Smooth muscle cell (in vitro differentiated cells): Measurements from ENCODE around the gene DCHS2. TPM values are rescaled to one million over a fixed set of nuclear protein-coding genes. Genes with fewer than 3 reads are reported as not detected.
A peak's percentile ranks its signal among the peaks of the same experiment; 100 is the strongest.

Experiments
- DNase-seq: peaks from one replicate; lab custom pipeline; 2025; ENCODE audit not compliant: unreplicated experiment; lab: John Stamatoyannopoulos, UW
- H2AFZ ChIP-seq: fragments of 200-600 bp; sonication (generic); 2 replicates; pipeline ENCODE4 v1.6.0; 2016; ENCODE audit warnings: antibody characterized with exemption, low read depth, mild to moderate bottlenecking
- H3F3A ChIP-seq: fragments of 200-600 bp; sonication (generic); 2 replicates; pipeline ENCODE4 v1.6.0; 2017; ENCODE audit warnings: antibody characterized with exemption, low read depth
- H3K27ac ChIP-seq: fragments of 200-600 bp; sonication (generic); 2 replicates; pipeline ENCODE4 v1.5.1; 2016; ENCODE audit warnings: low read depth, mild to moderate bottlenecking
- H3K27me3 ChIP-seq: fragments of 200-600 bp; sonication (generic); 2 replicates; pipeline ENCODE4 v1.6.1; 2016; ENCODE audit warnings: low read depth, mild to moderate bottlenecking
- H3K36me3 ChIP-seq: fragments of 200-600 bp; sonication (generic); 2 replicates; pipeline ENCODE4 v1.5.1; 2016; ENCODE audit warnings: low read depth
- H3K4me1 ChIP-seq: fragments of 200-600 bp; sonication (generic); 2 replicates; pipeline ENCODE4 v1.5.1; 2016; ENCODE audit warnings: low read depth
- H3K4me2 ChIP-seq: fragments of 200-600 bp; sonication (generic); 2 replicates; pipeline ENCODE4 v1.6.0; 2016; ENCODE audit warnings: mild to moderate bottlenecking
- H3K4me3 ChIP-seq: fragments of 200-600 bp; sonication (generic); 2 replicates; pipeline ENCODE4 v1.5.1; 2016; ENCODE audit warnings: mild to moderate bottlenecking
- H3K79me2 ChIP-seq: fragments of 200-600 bp; sonication (generic); 2 replicates; pipeline ENCODE4 v1.6.0; 2016; ENCODE audit warnings: low read depth, mild to moderate bottlenecking
- H3K9ac ChIP-seq: fragments of 200-600 bp; sonication (generic); 2 replicates; pipeline ENCODE4 v1.6.0; 2016; ENCODE audit warnings: low read depth
- H3K9me3 ChIP-seq: fragments of 200-600 bp; sonication (generic); replicated peaks from 2 replicates; pipeline ENCODE4 v1.5.1; 2016; ENCODE audit warnings: low read depth
- H4K20me1 ChIP-seq: fragments of 200-600 bp; sonication (generic); 2 replicates; pipeline ENCODE4 v1.6.0; 2016; ENCODE audit warnings: low read depth
- CTCF ChIP-seq: fragments of 200-600 bp; sonication (generic); IDR thresholded peaks from 2 replicates; pipeline ENCODE4 v1.5.1; 2017; ENCODE audit warnings: borderline replicate concordance, mild to moderate bottlenecking, antibody characterized with exemption; ENCODE audit not compliant: insufficient read depth, poor library complexity, severe bottlenecking
- WGBS: methylation state at CpG from one replicate; pipeline ENCODE4 v1.1.7; 2016; ENCODE audit warnings: low lambda C conversion rate; 5-methylcytosine and 5-hydroxymethylcytosine counted together
- polyA plus RNA-seq: library from polyadenylated mRNA; unstranded; fragments of >200 nt; fragmentation: Nextera tagmentation; extraction: Ambion mirVana; gene quantifications from 2 replicates; pipeline ENCODE4 v1.2.1, GENCODE V29; 2016
- total RNA-seq: library from RNA; depleted of rRNA; stranded (reverse); fragments of >200 nt; gene quantifications from 2 replicates; pipeline ENCODE4 v1.2.3, GENCODE V29; 2014

The DCHS2 gene
- 0.45 and 5.1 TPM in 2 replicates for total RNA-seq
- 0.91 and 1.3 TPM in 2 replicates for polyA plus RNA-seq

- H3K9me3 ChIP-seq: no peaks in the 10 kb centered on the region
- no peaks in the 10 kb centered on the region for H3F3A ChIP-seq
- H4K20me1 ChIP-seq: no peaks in the 10 kb centered on the region
- no peak for DNase-seq
- TF ChIP-seq CTCF: no peak
- no peaks in the 10 kb centered on the region for H3K4me1 ChIP-seq
- peaks cover 96% of the 10 kb centered on the region for H3K27me3 ChIP-seq
- peak within 1 kb of the TSS; percentile 88 for H3K4me2 ChIP-seq
- H3K36me3 ChIP-seq: no peaks in the 10 kb centered on the region
- H2AFZ ChIP-seq: peak within 1 kb of the TSS; percentile 86
- 2% methylated on average over 25 of the region's 53 CpGs for WGBS
- H3K79me2 ChIP-seq: no peaks in the 10 kb centered on the region
- H3K27ac ChIP-seq: no peak within 1 kb of the TSS
- H3K9ac ChIP-seq: no peak within 1 kb of the TSS
- H3K4me3 ChIP-seq: peak within 1 kb of the TSS; percentile 52
These were observed at the start of gene DCHS2 for GRCh38 chr4:154491341-154492271. Gene DCHS2, minus strand, starts transcription at chr4:154491799. Its CDS starts 444 bp downstream, at chr4:154491355.

GRCh38 chr4:154534296-154534695, 42.7 kb upstream of the DCHS2 start:
- 89% methylated on average over 1 of the region's 1 CpG for WGBS

DNA sequence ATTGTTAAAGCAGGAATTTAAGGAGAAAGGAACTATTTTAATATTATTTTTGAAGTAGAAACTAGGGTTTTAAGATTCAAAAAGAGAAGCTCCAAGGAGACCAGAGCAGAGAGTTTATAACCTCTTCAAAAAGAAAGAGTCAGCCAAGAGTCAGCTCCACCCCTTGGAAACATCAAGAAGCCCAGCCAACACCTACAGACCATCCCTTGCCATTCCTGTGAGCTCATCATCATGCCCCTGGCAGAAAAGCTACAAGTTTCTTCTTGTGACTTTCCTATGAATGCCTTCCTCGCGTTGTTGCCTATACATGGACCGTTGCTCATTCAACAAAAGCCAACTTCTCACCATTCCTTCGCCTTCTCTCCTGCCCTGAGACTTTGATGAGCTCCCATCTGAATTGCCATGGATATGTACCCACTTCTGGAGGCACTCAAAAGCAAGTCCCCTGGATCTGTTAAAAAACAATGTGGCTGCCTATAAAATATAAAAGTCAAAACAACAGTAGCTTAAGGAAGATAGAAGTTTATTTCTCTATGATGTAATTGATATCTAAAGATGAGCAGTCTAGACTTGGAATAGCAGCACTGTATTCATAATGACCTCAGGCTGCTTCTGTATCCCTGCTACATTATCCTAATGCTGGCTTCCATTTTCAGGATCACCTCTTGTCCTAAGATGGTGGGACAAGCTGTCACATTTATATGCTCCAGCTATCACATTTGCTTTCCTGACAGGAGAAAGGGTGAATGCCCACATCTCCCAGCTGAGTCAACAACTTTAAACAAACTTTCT, 38.3 kb upstream of the DCHS2 start:
- Histone ChIP-seq H3K4me3 (no peak overlapping the region), H3K27ac (no peak overlapping the region), H3F3A (no peaks in the 10 kb centered on the region), H4K20me1 (no peaks in the 10 kb centered on the region), H3K9me3 (no peaks in the 10 kb centered on the region), H2AFZ (no peak overlapping the region), H3K27me3 (peaks cover 10% of the 10 kb centered on the region), H3K9ac (no peak overlapping the region), H3K4me2 (no peak overlapping the region), H3K36me3 (no peaks in the 10 kb centered on the region), H3K79me2 (no peaks in the 10 kb centered on the region), H3K4me1 (no peaks in the 10 kb centered on the region)
- no peak for DNase-seq
- WGBS: 86% methylated on average over 4 of the region's 4 CpGs
- TF ChIP-seq CTCF: no peak

More at GRCh38 chr4:154534296-154534695, 42.7 kb upstream of the DCHS2 start:
- Histone ChIP-seq H3K4me1 (no peaks in the 10 kb centered on the region), H3K36me3 (peaks cover 9% of the 10 kb centered on the region), H2AFZ (no peak overlapping the region), H4K20me1 (no peaks in the 10 kb centered on the region), H3K4me2 (no peak overlapping the region), H3K4me3 (no peak overlapping the region), H3K79me2 (no peaks in the 10 kb centered on the region), H3K27me3 (no peaks in the 10 kb centered on the region), H3K9ac (no peak overlapping the region), H3F3A (no peaks in the 10 kb centered on the region), H3K9me3 (no peaks in the 10 kb centered on the region), H3K27ac (no peak overlapping the region)
- DNase-seq: no peak
- TF ChIP-seq CTCF: no peak
